HG03378 (cell line): ENCODE data around the gene KIF21B.

Experiments
- ATAC-seq: cut with Tn5 transposase; IDR thresholded peaks from one replicate; pipeline ENCODE4 v1.9.1; 2021; ENCODE audit warnings: mild to moderate bottlenecking, moderate library complexity; ENCODE audit not compliant: unreplicated experiment

Gene KIF21B, protein sequence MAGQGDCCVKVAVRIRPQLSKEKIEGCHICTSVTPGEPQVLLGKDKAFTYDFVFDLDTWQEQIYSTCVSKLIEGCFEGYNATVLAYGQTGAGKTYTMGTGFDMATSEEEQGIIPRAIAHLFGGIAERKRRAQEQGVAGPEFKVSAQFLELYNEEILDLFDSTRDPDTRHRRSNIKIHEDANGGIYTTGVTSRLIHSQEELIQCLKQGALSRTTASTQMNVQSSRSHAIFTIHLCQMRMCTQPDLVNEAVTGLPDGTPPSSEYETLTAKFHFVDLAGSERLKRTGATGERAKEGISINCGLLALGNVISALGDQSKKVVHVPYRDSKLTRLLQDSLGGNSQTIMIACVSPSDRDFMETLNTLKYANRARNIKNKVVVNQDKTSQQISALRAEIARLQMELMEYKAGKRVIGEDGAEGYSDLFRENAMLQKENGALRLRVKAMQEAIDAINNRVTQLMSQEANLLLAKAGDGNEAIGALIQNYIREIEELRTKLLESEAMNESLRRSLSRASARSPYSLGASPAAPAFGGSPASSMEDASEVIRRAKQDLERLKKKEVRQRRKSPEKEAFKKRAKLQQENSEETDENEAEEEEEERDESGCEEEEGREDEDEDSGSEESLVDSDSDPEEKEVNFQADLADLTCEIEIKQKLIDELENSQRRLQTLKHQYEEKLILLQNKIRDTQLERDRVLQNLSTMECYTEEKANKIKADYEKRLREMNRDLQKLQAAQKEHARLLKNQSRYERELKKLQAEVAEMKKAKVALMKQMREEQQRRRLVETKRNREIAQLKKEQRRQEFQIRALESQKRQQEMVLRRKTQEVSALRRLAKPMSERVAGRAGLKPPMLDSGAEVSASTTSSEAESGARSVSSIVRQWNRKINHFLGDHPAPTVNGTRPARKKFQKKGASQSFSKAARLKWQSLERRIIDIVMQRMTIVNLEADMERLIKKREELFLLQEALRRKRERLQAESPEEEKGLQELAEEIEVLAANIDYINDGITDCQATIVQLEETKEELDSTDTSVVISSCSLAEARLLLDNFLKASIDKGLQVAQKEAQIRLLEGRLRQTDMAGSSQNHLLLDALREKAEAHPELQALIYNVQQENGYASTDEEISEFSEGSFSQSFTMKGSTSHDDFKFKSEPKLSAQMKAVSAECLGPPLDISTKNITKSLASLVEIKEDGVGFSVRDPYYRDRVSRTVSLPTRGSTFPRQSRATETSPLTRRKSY (N-terminal part only)

DNA sequence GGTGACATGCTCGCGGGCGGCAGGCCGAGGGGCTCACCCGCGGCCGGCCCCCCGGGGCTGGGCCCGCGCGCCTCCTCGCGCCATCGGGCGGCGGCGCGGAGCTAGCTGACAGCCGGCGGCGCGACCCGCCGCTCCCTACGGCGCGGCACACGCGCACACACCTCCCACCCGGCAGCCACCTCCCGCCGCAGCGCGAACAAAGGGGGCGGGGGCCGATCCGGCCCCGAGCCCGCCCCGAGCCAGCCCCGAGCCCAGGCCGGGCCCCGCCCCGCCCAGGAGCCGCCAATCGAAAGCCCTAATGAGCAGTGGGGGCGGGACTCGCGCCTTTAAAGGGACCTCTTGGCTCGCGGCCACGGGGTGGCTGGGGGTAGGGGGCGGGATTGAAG, at the start of gene KIF21B:
Gene KIF21B, minus strand, starts transcription at position 198 of the 386 bp plus-strand sequence. CDS start 331 bp downstream, outside the sequence.
- ATAC-seq: no peak

DNA sequence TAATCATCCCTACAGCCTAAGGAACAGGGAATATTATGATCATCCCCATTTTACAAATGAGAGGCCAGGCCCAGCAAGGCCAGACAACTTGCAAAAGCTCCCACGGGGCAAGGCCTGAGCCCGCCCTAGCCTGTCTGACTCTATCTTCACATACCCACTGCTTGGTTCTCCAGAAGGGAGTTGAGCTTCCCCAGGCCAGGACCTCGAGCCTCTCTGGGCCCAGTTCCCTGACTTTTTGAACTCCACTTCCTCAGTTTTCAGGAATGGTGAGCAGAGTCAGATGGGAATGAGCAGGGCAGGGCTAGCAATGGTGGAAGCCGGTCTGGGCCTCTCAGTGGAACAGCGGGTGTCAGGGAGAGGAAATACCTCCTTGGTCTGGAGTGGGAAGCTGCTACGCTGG, 49.4 kb upstream of the KIF21B start:
- no peak for ATAC-seq

DNA sequence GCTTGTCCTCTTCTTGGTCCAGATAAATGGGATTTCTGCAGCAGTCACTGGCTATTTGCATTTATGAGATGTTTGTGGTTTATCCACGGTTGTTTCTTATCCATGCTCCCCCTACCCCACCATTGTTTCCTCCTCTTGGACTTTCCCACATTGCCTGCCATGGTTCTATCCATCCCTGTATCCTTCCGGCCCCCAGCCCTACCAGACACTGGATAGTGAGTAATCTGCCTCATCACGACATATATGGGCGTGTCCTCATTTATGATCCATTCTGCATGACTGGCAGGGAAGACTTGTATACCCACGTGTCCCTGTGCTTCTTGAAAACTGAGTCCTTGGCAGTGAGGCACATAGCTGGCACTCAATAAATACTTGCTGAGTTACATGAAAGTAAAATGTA, 48.6 kb upstream of the KIF21B start:
- ATAC-seq: no peak

DNA sequence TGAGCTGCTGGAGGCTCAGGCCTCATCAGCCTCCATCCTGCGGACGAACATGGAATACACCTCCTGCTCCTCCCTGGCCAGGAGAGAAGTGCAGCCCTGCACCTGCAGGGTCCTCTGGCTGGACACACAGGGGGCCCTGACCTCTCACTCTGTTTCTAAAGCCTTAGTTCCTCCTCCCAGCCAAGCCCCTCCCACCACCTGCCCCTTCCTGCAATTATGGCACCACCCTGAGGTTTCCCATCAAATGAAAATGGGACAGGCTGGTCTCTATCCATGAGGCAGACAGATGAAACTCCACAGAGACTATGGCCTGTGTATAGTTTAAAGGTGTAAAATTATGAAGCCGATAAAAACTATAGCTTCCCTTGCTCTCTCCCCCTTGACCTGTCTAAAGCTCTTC, 46.1 kb upstream of the KIF21B start:
- no peak for ATAC-seq

DNA sequence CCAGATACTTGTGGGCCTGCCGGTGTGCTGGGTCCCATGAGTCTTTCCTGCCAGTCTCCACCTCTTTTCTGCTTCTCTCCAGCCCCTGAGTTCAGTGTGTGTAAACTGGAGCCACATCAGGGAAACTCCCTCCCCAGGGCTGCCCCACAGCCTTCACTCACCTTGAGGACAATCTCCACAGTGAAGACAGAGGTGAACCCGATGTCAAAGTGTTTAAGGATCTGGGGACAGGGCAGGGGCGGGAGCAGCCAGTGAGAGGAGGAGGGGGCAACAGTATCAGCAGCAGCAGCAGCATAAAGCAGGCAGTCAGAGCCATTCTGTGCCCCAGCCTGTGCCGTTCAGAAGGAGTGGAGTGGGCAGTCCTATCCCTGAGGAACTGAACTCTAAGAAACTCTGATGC, 45.5 kb upstream of the KIF21B start:
- ATAC-seq: no peak

DNA sequence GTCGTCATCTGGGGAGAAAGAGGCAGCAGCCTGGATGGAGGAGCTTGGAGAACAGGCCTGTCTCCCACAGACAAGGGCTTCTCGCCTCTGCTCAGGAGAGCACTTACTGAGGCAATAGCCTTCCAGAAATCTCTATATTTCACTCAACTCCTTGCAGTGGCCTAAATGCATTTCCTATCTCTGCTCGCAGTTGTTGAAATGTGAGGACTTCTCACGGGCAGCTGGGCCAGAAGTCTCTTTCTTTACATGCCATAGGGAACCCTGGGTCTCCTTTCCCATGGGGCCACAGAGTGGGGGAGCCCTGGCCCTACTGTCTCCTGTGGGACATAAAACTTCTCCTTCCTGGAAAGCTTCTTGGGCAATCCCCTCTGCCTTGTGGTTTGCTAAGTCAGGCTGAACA, 43.5 kb upstream of the KIF21B start:
- ATAC-seq: no peak

DNA sequence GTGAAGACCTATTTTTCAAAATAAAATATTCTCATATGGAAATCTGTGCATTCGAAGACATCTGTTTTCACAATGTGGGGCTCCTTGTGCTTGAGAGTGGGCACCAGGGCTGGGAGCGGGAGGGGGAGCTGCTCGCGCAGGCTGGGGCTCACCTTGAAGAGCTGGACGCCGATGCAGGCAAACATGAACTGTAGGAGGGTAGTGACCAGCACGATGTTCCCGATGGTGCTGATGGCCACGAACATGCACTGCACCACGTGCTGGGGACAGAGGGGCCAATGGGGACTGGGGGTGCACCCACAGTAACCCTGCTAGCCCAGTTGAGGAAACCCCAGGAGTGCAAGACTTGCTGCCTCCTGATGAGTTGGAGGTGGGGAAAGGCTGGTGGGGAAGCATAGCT, 42.2 kb upstream of the KIF21B start:
- ATAC-seq: no peak

DNA sequence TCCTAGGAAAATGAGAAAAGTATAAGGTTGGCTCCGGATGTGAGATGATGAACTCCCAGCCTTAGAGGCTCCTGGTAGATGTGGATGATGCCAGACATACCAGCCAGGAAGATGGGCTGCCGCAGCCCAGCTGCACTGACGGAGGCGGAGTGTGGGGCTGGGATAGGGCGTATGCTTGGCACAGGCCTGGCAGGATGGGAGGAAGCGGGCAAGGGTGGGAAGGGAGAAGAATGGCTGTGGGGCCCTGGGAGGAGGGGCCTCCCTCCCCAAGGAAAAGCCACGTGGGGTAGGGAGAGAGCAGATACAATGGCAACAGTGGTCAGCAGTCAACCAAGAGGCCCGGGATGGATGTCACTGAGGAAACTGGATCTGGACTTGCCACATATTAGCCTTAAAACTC, 41.3 kb upstream of the KIF21B start:
- ATAC-seq: no peak

DNA sequence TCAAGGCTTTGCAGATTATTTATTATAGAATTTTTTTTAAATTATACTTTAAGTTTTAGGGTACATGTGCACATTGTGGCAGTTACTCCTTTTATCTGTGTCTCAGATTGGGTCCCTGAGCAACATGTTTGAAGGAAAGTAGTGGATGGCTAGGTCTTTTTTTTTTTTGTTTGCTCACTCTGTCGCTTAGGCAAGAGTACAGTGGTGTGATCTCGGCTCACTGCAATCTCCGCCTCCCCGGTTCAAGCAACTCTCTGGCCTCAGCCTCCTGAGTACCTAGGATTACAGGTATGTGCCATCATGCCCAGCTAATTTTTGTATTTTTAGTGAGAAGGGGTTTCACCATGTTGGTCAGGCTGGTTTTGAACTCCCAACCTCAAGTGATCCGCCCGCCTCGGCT, 39.6 kb upstream of the KIF21B start:
- no peak for ATAC-seq

DNA sequence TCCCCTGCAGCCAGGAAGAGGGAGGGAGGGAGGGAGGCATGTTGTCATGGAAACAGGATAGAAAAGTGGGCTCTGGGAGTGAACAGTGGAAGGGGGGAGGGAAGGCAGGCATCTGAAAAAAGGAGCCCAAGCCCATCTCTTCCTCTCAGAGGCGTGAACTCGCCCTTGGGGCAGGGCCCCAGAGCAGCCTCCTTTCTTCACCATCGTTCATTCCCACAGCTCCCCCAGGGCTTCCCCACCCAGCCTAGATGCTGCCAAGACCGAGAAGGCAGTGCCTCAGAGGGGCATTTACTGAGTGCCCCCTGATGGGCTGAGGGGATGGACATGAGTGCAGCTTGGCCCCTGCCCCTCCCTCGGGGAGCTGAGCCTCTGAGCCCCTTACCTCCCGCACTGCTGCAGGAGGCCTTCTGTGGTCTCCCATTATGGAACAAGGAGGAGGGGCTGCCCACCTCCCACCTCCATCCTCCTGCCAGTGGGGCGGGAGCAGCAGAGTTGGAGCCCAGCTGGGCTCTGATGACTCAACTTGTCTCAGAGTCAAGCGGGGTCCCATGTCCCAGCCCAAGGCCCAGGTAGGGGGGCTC, 39.1 kb upstream of the KIF21B start:
- no peak for ATAC-seq

DNA sequence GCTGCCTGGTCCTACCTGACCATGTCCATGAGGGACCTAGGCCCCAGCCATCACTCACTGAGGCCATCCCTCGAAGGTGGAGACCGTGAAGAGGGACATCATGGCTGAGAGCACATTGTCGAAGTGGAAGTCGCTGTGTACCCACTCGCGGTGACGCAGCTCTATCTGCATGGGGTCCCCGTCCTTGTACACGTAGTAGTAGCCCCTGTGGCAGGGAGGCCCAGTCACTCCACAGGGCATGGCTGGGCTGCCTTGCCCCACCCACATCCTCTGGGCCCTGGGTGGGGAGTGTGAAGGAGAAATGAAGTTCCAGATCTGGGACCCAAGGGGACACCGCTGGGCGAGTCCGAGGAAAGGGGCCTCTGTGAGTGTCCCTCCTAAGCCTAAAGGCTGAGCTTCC, 38.4 kb upstream of the KIF21B start:
- ATAC-seq: no peak

DNA sequence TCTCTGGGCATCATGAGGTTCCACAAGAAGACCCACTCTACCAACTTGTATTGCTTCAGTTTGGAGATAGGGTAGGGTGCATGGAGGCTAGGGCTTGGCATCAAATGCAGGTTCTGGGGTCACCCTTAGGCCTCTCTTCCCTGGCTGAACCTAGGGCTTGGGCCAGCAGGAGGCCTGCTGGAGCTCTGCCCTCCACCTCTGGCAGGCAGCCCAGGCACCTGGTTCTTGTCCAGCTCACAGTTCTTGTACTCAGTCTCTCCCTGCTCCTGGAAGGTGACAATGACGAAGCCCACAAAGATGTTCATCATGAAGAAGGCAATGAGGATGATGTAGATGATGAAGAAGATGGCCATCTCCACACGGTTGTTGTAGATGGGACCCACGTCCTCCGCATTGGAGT, 37.5 kb upstream of the KIF21B start:
- no peak for ATAC-seq

DNA sequence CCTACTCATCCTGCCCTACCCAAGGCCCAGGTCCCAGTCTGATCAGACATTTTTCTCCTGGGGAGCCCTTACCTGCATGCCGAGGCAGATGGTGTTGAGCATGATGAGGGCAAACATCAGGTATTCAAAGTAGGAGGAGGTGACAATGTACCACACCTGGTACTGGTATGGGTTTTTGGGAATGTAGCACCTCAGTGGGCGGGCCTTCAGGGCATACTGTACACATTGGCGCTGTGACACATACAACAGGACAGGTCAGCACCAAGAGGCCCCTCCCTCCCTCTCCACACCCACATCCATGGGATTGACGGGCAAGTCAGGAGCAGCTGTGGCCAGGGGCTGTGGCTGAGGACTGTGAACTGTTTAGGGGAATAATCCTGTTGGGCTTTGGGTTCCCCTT, 37.1 kb upstream of the KIF21B start:
- no peak for ATAC-seq

DNA sequence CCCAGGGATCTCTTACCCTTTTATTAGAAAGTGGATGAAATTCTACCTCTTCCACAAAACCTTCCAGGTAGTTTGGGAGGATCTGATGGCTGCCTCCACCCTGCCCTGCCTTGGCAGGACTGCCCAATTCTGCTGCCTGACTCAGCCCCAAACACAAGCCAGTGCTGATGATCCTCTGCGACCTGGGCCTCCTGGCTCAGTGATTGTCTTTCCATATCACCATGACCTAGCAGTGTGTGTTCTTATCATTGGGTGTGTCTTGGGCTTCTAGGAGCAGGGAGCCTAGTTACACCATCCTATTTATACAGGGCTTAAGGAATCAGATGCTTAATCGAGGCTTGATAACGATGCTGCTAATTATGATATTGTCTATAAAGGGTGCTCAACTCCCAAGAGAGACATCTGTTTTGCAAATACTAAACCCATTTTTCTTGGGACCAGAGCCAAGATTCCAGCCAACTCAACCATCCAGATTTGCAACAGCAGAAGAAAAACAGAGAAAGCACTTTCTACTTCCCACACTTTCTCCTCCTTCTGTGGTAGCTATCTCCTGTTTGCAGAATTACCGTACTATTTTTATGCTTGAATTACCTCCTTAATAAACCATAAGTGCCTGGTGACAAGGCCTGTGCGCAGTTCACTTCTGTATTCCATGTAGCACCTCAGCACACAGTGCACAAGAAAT, 36.5 kb upstream of the KIF21B start:
- no peak for ATAC-seq

DNA sequence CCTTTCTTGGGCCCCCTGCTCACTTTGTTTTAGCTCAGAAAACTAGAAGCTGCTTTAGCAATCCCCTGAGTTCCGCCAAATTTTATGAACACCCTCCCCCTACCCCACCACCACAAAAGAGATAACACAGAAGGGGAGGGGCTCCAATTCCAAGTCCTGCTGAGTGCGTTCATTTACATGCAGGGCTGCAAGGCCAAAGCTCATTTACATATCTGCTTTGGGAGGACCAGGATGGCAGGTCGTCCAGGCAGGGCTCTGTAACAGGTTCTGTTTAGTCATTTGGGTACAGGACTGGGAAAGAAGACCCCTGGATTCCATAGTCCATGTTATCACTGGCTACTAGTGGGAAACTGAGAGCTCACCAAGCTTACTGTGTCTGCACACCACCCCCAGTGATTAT, 35.9 kb upstream of the KIF21B start:
- no peak for ATAC-seq

DNA sequence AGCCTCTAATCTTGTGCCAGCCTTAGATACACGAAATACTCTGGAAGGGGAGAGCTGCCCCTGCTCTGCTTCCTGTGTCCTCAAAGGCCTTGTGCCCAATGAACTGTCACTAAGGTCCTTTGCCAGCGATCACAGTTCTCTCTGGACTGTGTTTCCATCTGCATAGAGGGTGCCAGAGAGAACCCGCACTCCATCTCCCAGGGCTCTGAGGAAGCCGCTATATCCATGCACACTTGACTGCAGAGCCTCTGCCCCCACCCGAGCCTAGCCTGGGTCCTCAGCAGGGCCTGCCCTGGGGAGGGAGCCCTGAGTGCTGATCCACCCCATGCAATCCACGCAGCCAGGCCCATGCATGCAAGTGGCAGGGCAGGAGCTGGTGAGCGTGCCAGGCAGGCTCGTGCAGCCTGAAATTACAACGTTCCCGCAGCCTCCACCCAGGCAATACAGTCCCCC, 30.6 kb upstream of the KIF21B start:
- no peak for ATAC-seq

DNA sequence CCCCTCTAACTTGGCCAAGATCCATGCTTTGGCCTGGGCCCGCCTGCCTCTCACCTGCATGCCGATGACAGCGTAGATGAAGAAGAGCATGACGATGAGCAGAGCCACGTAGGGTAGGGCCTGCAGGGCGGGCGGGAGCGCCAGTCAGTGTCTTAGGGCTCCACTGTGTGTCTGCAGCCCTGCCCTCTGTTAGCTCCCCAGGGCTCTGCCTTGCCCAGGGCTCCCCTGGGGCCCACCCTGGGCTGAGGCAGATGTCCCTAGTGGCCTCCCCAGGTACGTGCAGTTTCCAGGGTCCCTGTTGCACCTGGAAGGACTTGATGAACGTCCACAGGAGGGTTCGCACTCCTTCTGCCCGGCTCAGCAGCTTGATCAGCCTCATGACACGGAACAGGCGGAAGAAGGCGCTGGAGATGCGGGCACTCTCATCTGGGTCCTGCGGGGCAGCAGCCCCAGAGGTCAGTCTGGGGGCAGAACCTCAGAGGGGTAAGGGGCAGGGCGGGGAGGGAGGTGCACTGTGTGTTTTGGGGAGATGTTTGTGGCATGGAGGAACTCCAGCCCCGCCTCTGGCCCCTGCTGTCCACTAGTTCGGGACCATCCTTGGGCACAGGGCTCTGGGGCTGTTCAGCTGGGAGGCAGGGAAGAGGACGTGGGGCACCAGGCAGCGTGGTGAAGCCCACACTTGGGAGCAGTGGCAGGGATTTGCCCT, 29.8 kb upstream of the KIF21B start:
- ATAC-seq: no peak

DNA sequence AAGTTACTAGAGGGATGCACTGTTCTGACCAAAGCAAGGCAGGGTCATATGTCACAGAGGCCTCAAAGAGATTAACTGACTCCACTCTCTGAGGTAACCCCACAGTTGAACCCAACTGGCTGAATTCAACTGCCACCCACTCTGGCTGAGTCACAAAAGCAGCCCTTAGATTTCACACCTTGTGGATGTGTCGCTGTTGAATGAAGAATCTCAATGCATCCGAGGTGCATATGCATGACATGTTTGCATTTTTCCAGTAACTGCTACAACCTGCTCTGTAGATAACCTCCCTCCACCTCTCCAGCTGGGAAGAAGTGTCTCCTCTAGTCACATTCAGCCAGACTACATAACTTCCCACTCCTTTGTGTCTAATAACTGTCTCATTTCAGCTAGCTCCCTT, 27.9 kb upstream of the KIF21B start:
- ATAC-seq: no peak

DNA sequence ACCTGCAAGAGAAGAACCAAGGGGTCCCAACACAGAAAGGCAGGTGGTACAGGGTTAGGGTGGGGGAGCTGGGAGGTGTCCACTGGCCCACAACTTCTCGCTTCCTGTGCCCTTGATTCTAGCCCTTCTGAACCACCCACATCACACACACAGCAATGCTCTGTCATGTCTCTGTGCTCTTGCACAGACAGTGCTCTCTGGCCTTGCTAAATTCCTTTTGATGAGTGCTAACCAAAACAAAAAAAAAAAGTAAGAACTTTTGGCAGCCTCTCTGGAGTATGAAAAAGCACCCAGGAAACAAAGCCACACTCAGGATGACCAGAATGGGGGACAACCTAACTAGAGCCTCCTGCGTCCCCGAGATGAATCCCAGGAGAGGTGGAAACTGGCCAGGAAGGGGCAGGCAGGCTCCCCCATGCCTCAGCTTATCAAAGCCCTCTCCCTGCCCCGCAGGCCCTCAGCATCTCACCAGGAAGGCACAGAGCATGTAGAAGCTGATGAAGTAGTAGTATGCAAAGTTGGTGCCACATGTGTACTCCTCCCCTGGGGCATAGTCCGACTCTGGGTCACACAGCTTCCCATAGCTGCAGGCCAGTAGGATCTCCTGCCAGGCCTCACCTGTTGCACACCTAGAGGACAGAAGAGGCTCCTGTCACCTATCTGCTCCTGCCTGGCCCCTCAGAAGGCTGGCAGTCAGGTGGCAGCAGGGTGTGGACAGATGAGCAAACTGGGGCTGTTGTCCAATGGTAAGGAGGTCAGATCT, 27.2 kb upstream of the KIF21B start:
- no peak for ATAC-seq
